NB4 (cell line): ENCODE results near the gene CPT1B.
"Not testable (repeated sequence)": the region's sequence is repeated elsewhere in the genome, so short reads cannot be mapped to it uniquely, and the experiment has no call there.

ENCODE experiments used
- DNase-seq: peaks from one replicate; pipeline ENCODE4 v3.0.0; 2010; ENCODE audit warnings: low read depth
- H3K4me3 ChIP-seq: one replicate; pipeline ENCODE4 v1.5.1; 2011; ENCODE audit warnings: mild to moderate bottlenecking, low read depth, low read length, moderate library complexity
- CTCF ChIP-seq: IDR thresholded peaks from one replicate; pipeline ENCODE4 v1.5.1; 2012; ENCODE audit warnings: low read depth, low read length
- MYC ChIP-seq: IDR thresholded peaks from 2 replicates; pipeline ENCODE4 v1.6.1; 2011; ENCODE audit warnings: low read depth, low read length
- POLR2A ChIP-seq: IDR thresholded peaks from 2 replicates; pipeline ENCODE4 v1.6.1; 2011; ENCODE audit warnings: mild to moderate bottlenecking; ENCODE audit not compliant: insufficient read length; ENCODE audit errors: extremely low read depth
- TF ChIP-seq, protein P1 (sequence below): IDR thresholded peaks from 2 replicates; pipeline ENCODE4 v1.6.1; 2011; ENCODE audit warnings: low read depth, low read length

The CPT1B gene

GRCh38 chr22:50611341-50612060, 33.3 kb upstream of the CPT1B start:
- no peak for TF ChIP-seq CTCF
- TF ChIP-seq, protein P1, sequence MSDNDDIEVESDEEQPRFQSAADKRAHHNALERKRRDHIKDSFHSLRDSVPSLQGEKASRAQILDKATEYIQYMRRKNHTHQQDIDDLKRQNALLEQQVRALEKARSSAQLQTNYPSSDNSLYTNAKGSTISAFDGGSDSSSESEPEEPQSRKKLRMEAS = no peak
- TF ChIP-seq POLR2A = no peak
- TF ChIP-seq MYC = no peak
- no peak overlapping the region for H3K4me3 ChIP-seq
- DNase-seq = no peak

DNA sequence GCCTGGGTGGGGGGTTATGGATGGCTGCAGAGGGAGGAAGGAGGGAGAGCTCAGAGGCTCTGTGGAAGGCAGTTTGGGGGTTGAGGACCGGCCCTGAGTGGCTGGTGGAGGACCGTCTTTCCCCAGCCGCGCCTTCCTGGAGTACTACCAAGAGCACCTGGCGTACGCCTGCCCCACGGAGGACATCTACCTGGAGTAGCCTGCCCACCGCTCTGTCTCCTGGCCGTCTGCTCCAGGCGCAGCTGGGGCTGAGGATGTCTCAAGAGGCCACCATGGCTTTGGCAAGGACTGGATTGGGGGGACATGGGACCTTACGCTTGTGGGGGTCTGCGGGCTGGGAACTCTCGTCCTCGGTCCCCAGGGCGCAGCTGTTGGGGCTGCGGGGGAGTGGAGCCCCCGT, 32.4 kb upstream of the CPT1B start:
- TF ChIP-seq MYC = no peak
- TF ChIP-seq CTCF = no peak

DNA sequence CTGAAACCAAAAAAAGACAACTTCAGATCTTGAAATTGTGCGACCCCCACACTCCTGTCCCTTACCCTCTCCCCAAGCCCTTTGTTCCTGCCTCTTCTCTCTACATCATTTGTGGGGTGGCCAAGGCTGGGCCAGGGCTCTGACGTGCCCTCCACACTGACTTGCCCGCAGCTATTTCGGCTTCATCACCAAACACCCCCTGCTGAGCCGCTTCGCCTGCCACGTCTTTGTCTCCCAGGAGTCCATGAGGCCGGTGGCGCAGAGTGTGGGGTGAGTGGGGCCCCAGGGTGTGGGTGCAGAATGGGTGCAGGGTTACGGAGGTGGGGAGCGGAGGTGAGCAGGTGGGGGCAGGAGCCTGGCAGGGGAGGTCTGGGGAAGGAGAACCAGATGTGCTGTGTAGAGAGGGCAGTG, 31.8 kb upstream of the CPT1B start:
- no peak for DNase-seq
- no peak overlapping the region for H3K4me3 ChIP-seq
- TF ChIP-seq POLR2A (no peak), CTCF (no peak), MYC (no peak)
- TF ChIP-seq, protein P1 = no peak

More for the DNA sequence above, 32.4 kb upstream of the CPT1B start:
- DNase-seq = no peak
- H3K4me3 ChIP-seq = no peak overlapping the region

GRCh38 chr22:50609599-50609998, 31.4 kb upstream of the CPT1B start:
- DNase-seq = no peak
- no peak overlapping the region for H3K4me3 ChIP-seq
- TF ChIP-seq CTCF = no peak

DNA sequence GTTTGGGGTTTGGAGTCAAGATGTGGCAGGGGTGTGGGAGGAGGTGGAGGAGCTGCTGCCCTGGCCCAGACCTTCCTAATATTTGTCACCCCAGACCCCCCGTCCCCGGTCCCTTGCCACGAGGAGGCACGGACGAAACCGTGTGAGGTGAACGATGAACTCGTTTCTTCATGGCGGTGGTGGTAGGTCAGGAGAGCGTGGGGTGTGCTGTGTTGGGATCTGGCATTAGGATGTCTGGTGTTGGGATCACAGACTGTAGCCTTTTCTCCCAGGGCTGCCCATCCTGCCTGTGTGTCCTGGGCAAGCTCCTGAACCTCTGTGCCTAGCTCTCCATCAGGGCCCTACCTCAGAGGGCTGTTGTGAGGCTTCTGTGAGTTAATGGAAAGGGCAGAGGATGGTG, 30.8 kb upstream of the CPT1B start:
- H3K4me3 ChIP-seq = no peak overlapping the region
- TF ChIP-seq POLR2A (no peak), MYC (no peak)
- DNase-seq = no peak

DNA sequence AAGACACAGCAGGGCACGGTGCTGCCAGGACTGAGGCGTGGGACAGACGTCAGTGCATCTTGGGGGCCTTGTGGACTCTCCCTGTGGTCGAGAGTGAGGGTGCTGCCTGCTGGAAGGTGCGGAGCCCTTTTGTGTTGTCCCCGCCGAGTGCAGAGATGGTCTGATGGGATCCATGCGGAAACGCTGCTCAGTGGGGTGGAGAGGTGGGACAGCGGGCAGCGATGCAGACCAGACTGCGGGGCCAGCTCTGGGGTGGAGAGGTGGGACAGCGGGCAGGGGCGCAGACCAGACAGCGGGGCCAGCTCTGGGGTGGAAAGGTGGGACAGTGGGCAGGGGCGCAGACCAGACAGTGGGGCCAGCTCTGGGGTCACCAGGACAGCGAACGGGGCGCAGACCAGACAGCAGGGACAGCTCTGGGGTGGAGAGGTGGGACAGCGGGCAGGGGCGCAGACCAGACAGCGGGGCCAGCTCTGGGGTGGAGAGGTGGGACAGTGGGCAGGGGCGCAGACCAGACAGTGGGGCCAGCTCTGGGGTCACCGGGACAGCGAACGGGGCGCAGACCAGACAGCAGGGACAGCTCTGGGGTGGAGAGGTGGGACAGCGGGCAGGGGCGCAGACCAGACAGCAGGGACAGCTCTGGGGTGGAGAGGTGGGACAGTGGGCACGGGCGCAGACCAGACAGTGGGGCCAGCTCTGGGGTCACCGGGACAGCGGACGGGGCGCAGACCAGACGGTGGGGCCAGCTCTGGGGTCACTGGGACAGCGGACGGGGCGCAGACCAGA, 30.0 kb upstream of the CPT1B start:
- DNase-seq, H3K4me3 ChIP-seq: not testable (repeated sequence)

DNA sequence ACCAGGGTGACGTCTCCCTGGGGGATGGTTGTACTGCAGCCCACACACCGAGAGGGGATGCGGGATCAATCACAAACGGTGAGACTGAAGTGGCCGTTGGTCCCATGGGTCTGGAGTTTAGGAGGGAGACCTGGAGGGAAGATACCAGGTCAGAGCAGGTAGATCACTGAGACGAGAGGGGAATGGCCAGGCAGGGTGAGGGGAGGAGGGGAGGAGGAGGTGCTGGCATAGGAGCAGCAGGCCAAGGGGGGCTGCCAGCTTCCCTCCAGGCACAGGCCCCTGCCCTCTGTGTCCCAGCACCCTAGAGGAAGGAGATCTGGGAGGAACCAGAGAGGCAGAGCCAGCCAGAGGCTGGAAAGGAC, 29.4 kb upstream of the CPT1B start:
- no peak for DNase-seq
- TF ChIP-seq MYC (no peak), CTCF (no peak), POLR2A (no peak)
- TF ChIP-seq, protein P1 = no peak
- no peak overlapping the region for H3K4me3 ChIP-seq
